PFSK-1 (cell line): Measurements from ENCODE around the gene SYP.

Source experiments
- FOXP2 ChIP-seq: optimal IDR thresholded peaks from 2 replicates; pipeline ENCODE3; 2011; ENCODE audit warnings: borderline replicate concordance, control low read depth, inconsistent platforms; ENCODE audit not compliant: insufficient read depth; ENCODE audit errors: extremely low read length, extremely low read depth
- POLR2AphosphoS5 ChIP-seq: IDR thresholded peaks from 2 replicates; pipeline ENCODE4 v1.6.1; 2012; ENCODE audit warnings: low read depth, mild to moderate bottlenecking, control low read depth, low read length, moderate library complexity
- REST ChIP-seq, 2 experiments: IDR thresholded peaks; 2 replicates each; pipeline versions ENCODE4 v1.6.1 to v1.8.0; 2011 to 2012; ENCODE audit warnings: low read depth in 2 of 2, low read length in 2 of 2, control low read depth in 1 of 2, inconsistent platforms in 1 of 2, mild to moderate bottlenecking in 1 of 2, moderate library complexity in 1 of 2; ENCODE audit not compliant: insufficient read depth in 1 of 2
- SIN3A ChIP-seq: IDR thresholded peaks from 2 replicates; pipeline ENCODE4 v1.6.1; 2012; ENCODE audit warnings: mild to moderate bottlenecking, low read length, moderate library complexity, borderline replicate concordance; ENCODE audit not compliant: insufficient read depth
- TAF1 ChIP-seq: IDR thresholded peaks from 2 replicates; pipeline ENCODE4 v1.6.1; 2012; ENCODE audit warnings: low read length, control low read depth, borderline replicate concordance; ENCODE audit not compliant: insufficient read depth

Gene SYP

GRCh38 chrX:49187028-49187394 lies 13.0 kb downstream of the SYP start:
- TF ChIP-seq POLR2AphosphoS5: no peak
- TF ChIP-seq SIN3A: no peak
- no peak for TF ChIP-seq TAF1
- TF ChIP-seq REST (IDR thresholded peaks at IDR 0.05; ENCODE audit: insufficient read depth in 1 of 2, low read depth in 2 of 2, low read length in 2 of 2): no peak
- no peak for TF ChIP-seq FOXP2

- TF ChIP-seq TAF1 (no peak), POLR2AphosphoS5 (no peak), FOXP2 (no peak), SIN3A (no peak), REST (IDR thresholded peaks at IDR 0.05; ENCODE audit: insufficient read depth in 1 of 2, low read depth in 2 of 2, low read length in 2 of 2) (no peak)
Observed at GRCh38 chrX:49186125-49187027, 13.6 kb downstream of the SYP start, which contains the start of gene PRICKLE3. Gene PRICKLE3, minus strand, starts transcription at chrX:49186373. Its CDS starts 76 bp downstream, at chrX:49186297.

DNA sequence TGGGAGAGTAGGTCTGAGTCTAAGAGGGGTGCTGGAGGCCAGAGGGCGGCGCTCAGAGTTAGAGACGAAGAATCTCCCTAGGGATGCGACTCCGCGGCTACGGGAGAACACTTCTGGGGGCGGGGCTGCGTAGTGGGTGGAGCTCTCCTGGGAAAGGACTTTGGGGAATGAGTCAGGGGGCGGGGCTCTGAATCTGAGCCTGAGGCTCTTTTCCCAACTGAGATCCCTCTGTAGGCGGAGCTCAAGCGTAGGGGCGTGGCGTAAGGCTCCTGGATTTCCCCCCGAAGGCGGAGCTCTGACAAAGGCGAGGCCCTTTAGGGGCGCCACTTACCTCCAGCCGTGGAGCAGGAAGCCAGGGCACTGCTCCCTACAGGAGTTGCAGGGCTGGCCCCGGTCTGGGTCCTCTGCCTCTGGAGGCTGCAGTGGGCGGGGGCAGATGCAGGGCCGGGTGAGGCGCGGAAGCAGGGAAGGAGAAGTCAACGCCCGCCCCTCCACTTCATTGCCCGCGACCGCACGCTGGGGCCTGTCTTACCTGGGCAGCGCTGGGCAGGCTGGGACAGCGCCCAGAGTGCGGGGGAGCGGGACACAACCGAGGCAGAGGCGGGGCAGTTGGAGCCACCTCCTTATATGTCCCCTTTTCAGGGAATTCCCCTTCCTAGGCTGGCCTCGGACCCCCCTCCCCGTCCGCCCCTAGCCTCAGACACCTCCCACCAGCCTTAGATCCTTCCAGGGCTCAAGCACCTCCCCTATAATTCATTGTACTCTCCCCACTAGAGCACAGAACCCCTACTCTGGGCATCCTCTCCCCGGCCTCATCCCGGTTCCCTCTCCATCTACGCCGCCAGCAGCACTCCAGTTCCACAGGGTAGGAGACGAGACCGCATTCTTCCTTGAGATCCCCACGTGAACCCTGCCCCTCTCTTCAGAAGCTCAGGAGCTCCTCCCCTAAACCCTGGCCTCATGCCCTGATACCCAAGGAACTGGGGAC lies 15.4 kb downstream of the SYP start:
- TF ChIP-seq FOXP2 (no peak), REST (IDR thresholded peaks at IDR 0.05; ENCODE audit: insufficient read depth in 1 of 2, low read depth in 2 of 2, low read length in 2 of 2) (no peak), POLR2AphosphoS5 (no peak), TAF1 (no peak), SIN3A (no peak)

DNA sequence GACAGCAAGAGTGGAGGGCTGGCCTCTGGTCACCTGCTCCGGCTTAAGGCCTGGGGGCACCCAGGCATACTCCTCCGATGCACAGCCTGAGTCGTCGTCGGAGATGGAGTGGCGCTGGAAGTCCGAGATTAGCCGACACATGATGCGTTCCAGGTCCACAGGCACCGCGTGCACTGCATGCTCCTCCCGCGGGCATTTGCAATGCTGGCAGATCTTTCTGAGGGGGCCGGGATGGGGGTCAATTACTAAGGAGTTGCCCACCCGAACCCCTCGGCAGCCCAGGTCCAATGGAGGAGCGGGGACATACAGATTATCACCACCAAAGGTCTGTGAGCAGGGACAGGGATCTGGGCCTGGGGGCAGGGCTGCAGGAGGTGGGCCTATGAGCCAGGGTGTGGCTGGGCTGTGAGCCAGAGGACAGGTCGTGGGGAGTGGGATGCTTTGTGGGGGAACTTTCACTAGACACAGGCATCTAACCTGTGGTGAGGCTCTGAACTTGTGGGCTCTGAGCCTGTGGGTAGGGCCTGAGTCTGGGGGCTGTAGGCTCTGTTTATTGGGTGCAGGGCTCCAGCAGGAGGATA lies 16.2 kb downstream of the SYP start:
- no peak for TF ChIP-seq SIN3A
- TF ChIP-seq TAF1: no peak
- TF ChIP-seq REST (IDR thresholded peaks at IDR 0.05; ENCODE audit: insufficient read depth in 1 of 2, low read depth in 2 of 2, low read length in 2 of 2): no peak
- TF ChIP-seq FOXP2: no peak
- TF ChIP-seq POLR2AphosphoS5: no peak
